Osteoblast (primary cell): Measurements from ENCODE around the gene MET. TPM values are rescaled to one million over a fixed set of nuclear protein-coding genes. Genes with fewer than 3 reads are reported as not detected.
A peak's percentile ranks its signal among the peaks of the same experiment; 100 is the strongest.

Experiments
- DNase-seq: peaks from one replicate; pipeline ENCODE4 v3.0.0; 2011; ENCODE audit warnings: low spot score, mixed read lengths; ENCODE audit not compliant: insufficient read length; ENCODE audit errors: missing footprints
- H2AFZ ChIP-seq: 2 replicates; pipeline ENCODE4 v1.6.0; 2011; ENCODE audit warnings: mild to moderate bottlenecking, low read length
- H3K27ac ChIP-seq: 2 replicates; pipeline ENCODE4 v1.5.1; 2011; ENCODE audit warnings: mild to moderate bottlenecking, low read depth, low read length, moderate library complexity
- H3K27me3 ChIP-seq: 2 replicates; pipeline ENCODE4 v1.6.0; 2012; ENCODE audit warnings: mild to moderate bottlenecking, control low read depth, inconsistent platforms, low read length, moderate library complexity; ENCODE audit not compliant: insufficient read depth
- H3K36me3 ChIP-seq: 2 replicates; pipeline ENCODE4 v1.5.1; 2011; ENCODE audit warnings: mild to moderate bottlenecking, low read length, control low read depth, moderate library complexity; ENCODE audit not compliant: insufficient read depth
- H3K4me1 ChIP-seq: 2 replicates; pipeline ENCODE4 v1.5.1; 2011; ENCODE audit warnings: mild to moderate bottlenecking, low read length, control low read depth, moderate library complexity; ENCODE audit not compliant: insufficient read depth
- H3K4me2 ChIP-seq: 2 replicates; pipeline ENCODE4 v1.6.0; 2011; ENCODE audit warnings: mild to moderate bottlenecking, low read length; ENCODE audit not compliant: insufficient read depth
- H3K4me3 ChIP-seq: fragments of 200-600 bp; sonication (generic); 3 replicates; pipeline ENCODE4 v1.5.1; 2012; ENCODE audit warnings: mild to moderate bottlenecking, low read length, inconsistent platforms; ENCODE audit not compliant: insufficient read depth
- H3K79me2 ChIP-seq: 2 replicates; pipeline ENCODE4 v1.6.0; 2012; ENCODE audit warnings: mild to moderate bottlenecking, low read length, control low read depth, inconsistent platforms; ENCODE audit not compliant: insufficient read depth
- H3K9me3 ChIP-seq: 2 replicates; pipeline ENCODE4 v1.5.1; 2011; ENCODE audit warnings: low read depth, low read length, control low read depth
- H4K20me1 ChIP-seq: 2 replicates; pipeline ENCODE4 v1.6.0; 2012; ENCODE audit warnings: mild to moderate bottlenecking, low read length, control low read depth; ENCODE audit not compliant: insufficient read depth
- total RNA-seq: library from RNA; depleted of rRNA; stranded (reverse); fragments of >200 nt; gene quantifications from 2 replicates; pipeline ENCODE4 v1.2.3, GENCODE V29; 2012
- TF ChIP-seq, protein P1 (sequence below): IDR thresholded peaks from 2 replicates; pipeline ENCODE4 v1.5.1; 2011; ENCODE audit warnings: mild to moderate bottlenecking, low read depth, low read length, moderate library complexity; ENCODE audit errors: extremely low read depth

The MET gene
- total RNA-seq, 1 donor: 55.0 TPM

DNA sequence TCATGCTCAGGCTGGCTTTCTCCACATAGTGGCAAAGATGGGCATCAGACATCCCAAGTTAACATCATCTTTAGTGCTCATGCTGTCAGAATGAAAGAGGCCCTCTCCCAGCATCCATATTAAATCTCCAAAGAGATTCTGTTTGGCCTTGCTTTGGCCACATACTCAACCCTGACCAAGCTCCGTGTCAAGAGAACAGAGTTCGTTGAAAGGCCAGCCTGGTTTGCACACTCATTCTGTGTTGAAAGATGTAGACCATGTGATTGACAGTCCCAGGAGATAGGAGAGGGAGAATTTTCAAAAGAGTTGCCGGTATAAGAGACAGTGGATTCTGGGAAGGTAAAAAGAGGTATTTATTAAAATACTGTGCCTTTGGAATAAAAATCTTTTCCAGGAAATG lies 19.7 kb downstream of the MET start:
- Histone ChIP-seq H4K20me1 (no peaks in the 10 kb centered on the region), H3K4me1 (peaks cover 65% of the 10 kb centered on the region), H2AFZ (peak overlapping the region; percentile 54), H3K27ac (peak overlapping the region; percentile 64), H3K4me2 (peak overlapping the region; percentile 61), H3K36me3 (peaks cover 25% of the 10 kb centered on the region), H3K27me3 (no peaks in the 10 kb centered on the region), H3K79me2 (peaks cover 67% of the 10 kb centered on the region), H3K9me3 (no peaks in the 10 kb centered on the region), H3K4me3 (no peak overlapping the region)
- DNase-seq: no peak
- TF ChIP-seq, protein P1, sequence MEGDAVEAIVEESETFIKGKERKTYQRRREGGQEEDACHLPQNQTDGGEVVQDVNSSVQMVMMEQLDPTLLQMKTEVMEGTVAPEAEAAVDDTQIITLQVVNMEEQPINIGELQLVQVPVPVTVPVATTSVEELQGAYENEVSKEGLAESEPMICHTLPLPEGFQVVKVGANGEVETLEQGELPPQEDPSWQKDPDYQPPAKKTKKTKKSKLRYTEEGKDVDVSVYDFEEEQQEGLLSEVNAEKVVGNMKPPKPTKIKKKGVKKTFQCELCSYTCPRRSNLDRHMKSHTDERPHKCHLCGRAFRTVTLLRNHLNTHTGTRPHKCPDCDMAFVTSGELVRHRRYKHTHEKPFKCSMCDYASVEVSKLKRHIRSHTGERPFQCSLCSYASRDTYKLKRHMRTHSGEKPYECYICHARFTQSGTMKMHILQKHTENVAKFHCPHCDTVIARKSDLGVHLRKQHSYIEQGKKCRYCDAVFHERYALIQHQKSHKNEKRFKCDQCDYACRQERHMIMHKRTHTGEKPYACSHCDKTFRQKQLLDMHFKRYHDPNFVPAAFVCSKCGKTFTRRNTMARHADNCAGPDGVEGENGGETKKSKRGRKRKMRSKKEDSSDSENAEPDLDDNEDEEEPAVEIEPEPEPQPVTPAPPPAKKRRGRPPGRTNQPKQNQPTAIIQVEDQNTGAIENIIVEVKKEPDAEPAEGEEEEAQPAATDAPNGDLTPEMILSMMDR: no peak

GRCh38 chr7:116692401-116693308 lies 20.7 kb downstream of the MET start:
- no peak for DNase-seq
- Histone ChIP-seq H3K36me3 (peaks cover 33% of the 10 kb centered on the region), H3K4me1 (peaks cover 61% of the 10 kb centered on the region), H3K9me3 (no peaks in the 10 kb centered on the region), H3K27ac (peak overlapping the region; percentile 64), H2AFZ (no peak overlapping the region), H3K79me2 (peaks cover 67% of the 10 kb centered on the region), H3K27me3 (no peaks in the 10 kb centered on the region), H3K4me2 (peak overlapping the region; percentile 61), H4K20me1 (no peaks in the 10 kb centered on the region), H3K4me3 (peak overlapping the region; percentile 8)
- TF ChIP-seq, protein P1: no peak

DNA sequence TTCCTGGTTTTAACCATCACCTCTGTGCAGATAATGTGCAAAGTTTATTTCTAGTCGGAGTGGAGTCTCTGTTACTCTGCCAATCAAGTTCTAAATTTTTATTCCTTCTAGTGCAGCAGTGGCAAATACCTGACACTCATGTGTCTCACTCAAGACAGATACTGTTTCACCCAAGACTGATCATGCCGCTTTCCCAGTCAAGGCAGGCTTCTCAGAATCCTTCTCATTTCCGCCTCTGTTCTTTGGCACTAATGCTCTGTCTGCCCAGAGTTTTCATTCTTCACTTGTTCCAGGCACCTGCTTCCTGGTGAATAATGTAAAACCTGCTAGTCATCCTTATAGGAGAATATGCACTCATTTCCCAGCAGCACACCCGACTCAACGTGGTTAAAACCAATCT lies 24.7 kb downstream of the MET start:
- TF ChIP-seq, protein P1: no peak
- Histone ChIP-seq H4K20me1 (no peaks in the 10 kb centered on the region), H3K9me3 (no peaks in the 10 kb centered on the region), H3K27me3 (no peaks in the 10 kb centered on the region), H3K36me3 (peaks cover 53% of the 10 kb centered on the region), H3K79me2 (peaks cover 78% of the 10 kb centered on the region), H3K27ac (no peak overlapping the region), H3K4me3 (no peak overlapping the region), H3K4me2 (no peak overlapping the region), H2AFZ (no peak overlapping the region), H3K4me1 (peaks cover 20% of the 10 kb centered on the region)
- no peak for DNase-seq

DNA sequence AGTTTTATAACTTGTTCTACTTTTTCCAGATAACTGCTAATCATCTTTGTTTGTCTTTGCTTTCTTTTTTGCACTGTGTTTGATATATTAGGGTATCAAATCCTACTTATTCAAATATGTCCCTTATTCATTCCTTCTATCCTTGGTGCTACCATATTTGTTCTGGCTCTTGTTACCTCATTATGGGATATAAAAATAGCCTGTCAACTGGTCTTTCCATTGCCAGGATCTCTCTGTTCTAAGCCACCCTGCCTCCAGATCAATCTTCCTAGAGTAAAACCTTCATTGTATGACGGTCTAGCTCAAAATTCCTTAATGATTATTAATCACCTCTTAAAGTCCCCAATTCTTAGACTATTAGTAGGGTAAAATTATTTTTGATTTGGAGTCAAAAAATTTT lies 25.2 kb downstream of the MET start:
- Histone ChIP-seq H3K36me3 (peaks cover 53% of the 10 kb centered on the region), H3K79me2 (peaks cover 82% of the 10 kb centered on the region), H3K27me3 (no peaks in the 10 kb centered on the region), H3K4me2 (no peak overlapping the region), H3K9me3 (no peaks in the 10 kb centered on the region), H3K27ac (no peak overlapping the region), H4K20me1 (no peaks in the 10 kb centered on the region), H2AFZ (no peak overlapping the region), H3K4me3 (no peak overlapping the region), H3K4me1 (peaks cover 19% of the 10 kb centered on the region)
- TF ChIP-seq, protein P1: no peak
- DNase-seq: no peak
